A549 (cell line): Measurements from ENCODE around the gene PGGT1B. TPM values are rescaled to one million over a fixed set of nuclear protein-coding genes. Genes with fewer than 3 reads are reported as not detected.

Experiments used
- ATAC-seq, 2 experiments: fragments of 200-7000 bp in 1 of 2; fragments of >200 bp in 1 of 2; cut with Nextera tagmentation in 1 of 2; cut with Tn5 transposase in 1 of 2; 3 replicates each; pipeline versions ENCODE4 v1.8.0 to v1.9.1; 2018 to 2020; ENCODE audit warnings: mild to moderate bottlenecking in 1 of 2, moderate library complexity in 1 of 2
- CTCF ChIA-PET: fragments of 300-600 bp; sonication (Branson Sonifier 250); formaldehyde crosslinking; extraction: SDS; loops from one replicate; lab custom pipeline; 2021; ENCODE audit warnings: antibody characterized with exemption, inconsistent platforms; lab: Yijun Ruan, JAX
- POLR2A ChIA-PET: fragments of 350-600 bp; formaldehyde crosslinking; extraction: SDS; loops from one replicate; lab custom pipeline; 2021; ENCODE audit warnings: antibody characterized with exemption, inconsistent platforms; lab: Yijun Ruan, JAX
- DNase-seq, 2 experiments: peaks; one replicate each; pipeline versions ENCODE4 v3.0.0 to v3.0.0-alpha.2; 2011 to 2016; ENCODE audit warnings: low read depth in 1 of 2, low spot score in 1 of 2
- FAIRE-seq: peaks from 2 replicates; lab custom pipeline; 2011; peaks lifted over from hg19 to GRCh38; lab: Jason Lieb, UNC
- H3K27ac ChIP-seq, 2 experiments: fragments of >200 bp; sonication (Bioruptor Twin); formaldehyde crosslinking; 3 replicates each; pipeline ENCODE4 v1.5.1; 2016 to 2017
- H3K4me1 ChIP-seq: fragments of >200 bp; sonication (Bioruptor Twin); formaldehyde crosslinking; 3 replicates; pipeline ENCODE4 v1.6.1; 2016
- H3K4me2 ChIP-seq: fragments of >200 bp; sonication (Bioruptor Twin); formaldehyde crosslinking; 3 replicates; pipeline ENCODE4 v1.6.1; 2016
- H3K4me3 ChIP-seq: fragments of >200 bp; sonication (Bioruptor Twin); formaldehyde crosslinking; 3 replicates; pipeline ENCODE4 v1.5.1; 2016
- H3K9me3 ChIP-seq: fragments of >200 bp; sonication (Bioruptor Twin); formaldehyde crosslinking; 3 replicates; pipeline ENCODE4 v1.6.1; 2016
- CBX2 ChIP-seq: fragments of 200-600 bp; sonication (generic); IDR thresholded peaks from 2 replicates; pipeline ENCODE4 v1.6.1; 2016; ENCODE audit warnings: low read depth, mild to moderate bottlenecking, borderline replicate concordance
- CBX8 ChIP-seq: fragments of 200-600 bp; sonication (generic); IDR thresholded peaks from 2 replicates; pipeline ENCODE4 v1.6.1; 2016
- CEBPB ChIP-seq, 2 experiments: fragments of >200 bp in 1 of 2; sonication (Bioruptor Twin) in 1 of 2; formaldehyde crosslinking in 1 of 2; IDR thresholded peaks; 2 replicates each; pipeline ENCODE4 v1.6.1; 2012 to 2016
- CHD4 ChIP-seq: fragments of 200-600 bp; sonication (generic); IDR thresholded peaks from 2 replicates; pipeline ENCODE4 v1.6.1; 2016; ENCODE audit warnings: antibody characterized with exemption, mild to moderate bottlenecking, borderline replicate concordance
- E2F6 ChIP-seq: IDR thresholded peaks from 2 replicates; pipeline ENCODE4 v1.6.1; 2012; ENCODE audit warnings: low read depth, borderline replicate concordance
- EP300 ChIP-seq, 2 experiments: fragments of >200 bp; sonication (Bioruptor Twin); formaldehyde crosslinking; IDR thresholded peaks; 2 replicates in 1 of 2; 3 replicates in 1 of 2; pipeline ENCODE4 v1.6.1; 2016 to 2017
- FOXS1 ChIP-seq: fragments of 250-450 bp; sonication (Bioruptor Pico); IDR thresholded peaks from 2 replicates; pipeline ENCODE4 v1.5.0; 2020; ENCODE audit warnings: mild to moderate bottlenecking, moderate library complexity
- GATA3 ChIP-seq: IDR thresholded peaks from 2 replicates; pipeline ENCODE4 v1.6.1; 2012; ENCODE audit warnings: borderline replicate concordance
- HDAC2 ChIP-seq: fragments of 200-600 bp; sonication (generic); IDR thresholded peaks from 2 replicates; pipeline ENCODE4 v1.6.1; 2016
- HES2 ChIP-seq: fragments of >200 bp; sonication (Bioruptor Twin); formaldehyde crosslinking; IDR thresholded peaks from 2 replicates; pipeline ENCODE4 v1.6.1; 2016
- HEYL ChIP-seq: fragments of 250-450 bp; sonication (Bioruptor Pico); IDR thresholded peaks from 2 replicates; pipeline ENCODE4 v1.8.0; 2021; ENCODE audit warnings: mild to moderate bottlenecking, moderate library complexity
- HOXA7 ChIP-seq: fragments of 250-450 bp; sonication (Bioruptor Pico); IDR thresholded peaks from 2 replicates; pipeline ENCODE4 v1.5.0; 2020; ENCODE audit warnings: mild to moderate bottlenecking, moderate library complexity
- HOXB5 ChIP-seq: fragments of 250-450 bp; sonication (Bioruptor Pico); IDR thresholded peaks from 2 replicates; pipeline ENCODE4 v1.5.0; 2020; ENCODE audit warnings: mild to moderate bottlenecking, moderate library complexity
- JUN ChIP-seq, 2 experiments: fragments of >200 bp; sonication (Bioruptor Twin); formaldehyde crosslinking; IDR thresholded peaks; 2 replicates in 1 of 2; 3 replicates in 1 of 2; pipeline ENCODE4 v1.6.1; 2016 to 2017
- JUNB ChIP-seq: fragments of >200 bp; sonication (Bioruptor Twin); formaldehyde crosslinking; IDR thresholded peaks from 2 replicates; pipeline ENCODE4 v1.6.1; 2016
- KDM5A ChIP-seq: fragments of 200-600 bp; sonication (generic); IDR thresholded peaks from 2 replicates; pipeline ENCODE4 v1.6.1; 2016; ENCODE audit warnings: antibody characterized with exemption, mild to moderate bottlenecking
- MAFK ChIP-seq: fragments of 450-650 bp; IDR thresholded peaks from 2 replicates; pipeline ENCODE4 v1.6.1; 2014; ENCODE audit not compliant: partially characterized antibody
- MAX ChIP-seq: IDR thresholded peaks from 2 replicates; pipeline ENCODE4 v1.6.1; 2012
- NFE2L2 ChIP-seq: fragments of 150-350 bp; conservative IDR thresholded peaks from 2 replicates; pipeline ENCODE4 v1.6.1; 2014; ENCODE audit warnings: low read length
- NPAS2 ChIP-seq: fragments of 250-450 bp; sonication (Bioruptor Pico); IDR thresholded peaks from 2 replicates; pipeline ENCODE4 v1.8.0; 2022; ENCODE audit warnings: mild to moderate bottlenecking, moderate library complexity, borderline replicate concordance
- POLR2AphosphoS2 ChIP-seq: conservative IDR thresholded peaks from 2 replicates; pipeline ENCODE4 v1.6.1; 2012; ENCODE audit warnings: low read length, improper control_type of control experiment, inconsistent platforms
- RNF2 ChIP-seq: fragments of 200-600 bp; sonication (generic); IDR thresholded peaks from 2 replicates; pipeline ENCODE4 v1.6.1; 2016; ENCODE audit warnings: low read depth, mild to moderate bottlenecking, antibody characterized with exemption, moderate library complexity, borderline replicate concordance
- TFCP2L1 ChIP-seq: fragments of 250-450 bp; sonication (Bioruptor Pico); IDR thresholded peaks from 2 replicates; pipeline ENCODE4 v1.5.0; 2021; ENCODE audit warnings: mild to moderate bottlenecking
- USF2 ChIP-seq: fragments of 450-650 bp; IDR thresholded peaks from 2 replicates; pipeline ENCODE4 v1.6.1; 2014; ENCODE audit warnings: antibody characterized with exemption
- ZFP36 ChIP-seq: fragments of 450-650 bp; IDR thresholded peaks from 2 replicates; pipeline ENCODE4 v1.6.1; 2014; ENCODE audit warnings: borderline replicate concordance; ENCODE audit not compliant: partially characterized antibody
- WGBS: methylation state at CpG from one replicate; pipeline ENCODE4 v1.1.6; 2017; ENCODE audit errors: missing lambda C conversion rate; 5-methylcytosine and 5-hydroxymethylcytosine counted together
- polyA plus RNA-seq, 4 experiments: library from polyadenylated mRNA; depleted of rRNA in 3 of 4; stranded (reverse); fragments of >200 nt; fragmentation: RNase III in 1 of 4; extraction: RNeasy Plus Mini Kit Qiagen cat#74134 plus additional on column Dnase treatment in 1 of 4; gene quantifications; 2 replicates in 3 of 4; 3 replicates in 1 of 4; pipeline ENCODE4 v1.2.3, GENCODE V29; 2011 to 2017
- TF ChIP-seq, protein P1 (sequence below): fragments of 150-350 bp; IDR thresholded peaks from 2 replicates; pipeline ENCODE4 v1.6.1; 2014; ENCODE audit warnings: low read depth, mild to moderate bottlenecking, low read length

The PGGT1B gene
- polyA plus RNA-seq, 2 of the 4 experiments (the other 2 are of a cell fraction): 6.7 to 15.9 TPM

DNA sequence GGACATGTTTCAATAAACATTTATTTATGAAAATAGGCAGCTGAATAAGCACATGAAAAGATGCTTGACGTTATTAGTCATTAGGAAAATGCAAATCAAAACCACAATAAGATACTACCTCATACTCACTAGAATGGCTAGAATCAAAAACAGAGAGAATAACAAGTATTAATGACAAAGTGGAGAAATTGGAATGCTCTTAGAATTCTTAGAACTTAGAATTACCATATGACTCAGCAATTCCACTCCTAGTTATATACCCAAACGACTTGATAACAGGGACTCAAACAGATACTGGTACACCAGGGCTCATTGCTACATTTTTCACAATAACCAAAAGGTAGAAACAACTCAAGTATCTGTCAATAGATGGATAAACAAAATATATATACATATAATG, 77.9 kb downstream of the PGGT1B start:
- Histone ChIP-seq H3K4me2 (no peak overlapping the region), H3K9me3 (peaks cover 3% of the 10 kb centered on the region; the same call in 1 of the 3 replicates), H3K27ac (no peak overlapping the region), H3K4me3 (no peak overlapping the region), H3K4me1 (no peaks in the 10 kb centered on the region)
- 33% methylated on average over 2 of the region's 2 CpGs for WGBS
- no peak for FAIRE-seq
- CTCF ChIA-PET: no interaction called here
- TF ChIP-seq NFE2L2 (0 out of 2 replicates have a peak, but pooled peaks have one; percentile 18), MAFK (peak; percentile 74), FOXS1 (CRISPR knock-in tag) (no peak)
- POLR2A ChIA-PET: no interaction called here
- no peak for DNase-seq
- no peak for ATAC-seq

DNA sequence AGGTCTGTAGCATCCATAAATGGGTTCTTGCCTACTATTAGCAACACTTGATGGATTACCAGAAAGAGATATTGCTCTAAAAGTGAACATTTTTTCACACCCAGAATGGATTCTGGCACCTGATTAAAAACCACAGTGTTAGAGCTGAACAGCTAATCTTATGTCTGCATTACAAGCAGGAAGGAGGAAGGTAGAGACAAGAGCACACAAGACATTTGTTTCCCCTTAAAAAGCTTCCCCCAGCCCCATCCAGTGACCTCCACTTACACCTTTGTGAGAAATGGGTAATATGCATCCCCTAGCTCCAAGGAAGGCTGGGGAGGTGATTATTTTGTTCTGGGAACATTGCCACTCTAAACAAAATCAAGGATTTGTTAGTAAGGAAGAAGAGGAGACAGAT, 80.9 kb downstream of the PGGT1B start:
- TF ChIP-seq CBX2 (no peak), HOXB5 (CRISPR knock-in tag) (no peak), EP300 (IDR thresholded peaks at IDR 0.05) (no peak), CHD4 (no peak), KDM5A (no peak), POLR2AphosphoS2 (no peak), JUNB (no peak), HEYL (CRISPR knock-in tag) (no peak), NPAS2 (CRISPR knock-in tag) (no peak), TFCP2L1 (CRISPR knock-in tag) (no peak), USF2 (no peak), HDAC2 (no peak), JUN (IDR thresholded peaks at IDR 0.05) (no peak)
- TF ChIP-seq, all 56 proteins: peak for 0
- POLR2A ChIA-PET: no interaction called here
- CTCF ChIA-PET: interaction anchor here (1.8 kb wide), 1 partner anchor 10 kb away, joined by 5 read pairs; no protein-coding TSS in a partner anchor
- H3K27ac ChIP-seq: no peak overlapping the region
- no peak for DNase-seq
- FAIRE-seq: no peak
- no peak overlapping the region for H3K4me3 ChIP-seq
- H3K9me3 ChIP-seq: peaks cover 3% of the 10 kb centered on the region; the same call in 1 of the 3 replicates
- H3K4me2 ChIP-seq: no peak overlapping the region
- ATAC-seq: no peak
- H3K4me1 ChIP-seq: no peaks in the 10 kb centered on the region

DNA sequence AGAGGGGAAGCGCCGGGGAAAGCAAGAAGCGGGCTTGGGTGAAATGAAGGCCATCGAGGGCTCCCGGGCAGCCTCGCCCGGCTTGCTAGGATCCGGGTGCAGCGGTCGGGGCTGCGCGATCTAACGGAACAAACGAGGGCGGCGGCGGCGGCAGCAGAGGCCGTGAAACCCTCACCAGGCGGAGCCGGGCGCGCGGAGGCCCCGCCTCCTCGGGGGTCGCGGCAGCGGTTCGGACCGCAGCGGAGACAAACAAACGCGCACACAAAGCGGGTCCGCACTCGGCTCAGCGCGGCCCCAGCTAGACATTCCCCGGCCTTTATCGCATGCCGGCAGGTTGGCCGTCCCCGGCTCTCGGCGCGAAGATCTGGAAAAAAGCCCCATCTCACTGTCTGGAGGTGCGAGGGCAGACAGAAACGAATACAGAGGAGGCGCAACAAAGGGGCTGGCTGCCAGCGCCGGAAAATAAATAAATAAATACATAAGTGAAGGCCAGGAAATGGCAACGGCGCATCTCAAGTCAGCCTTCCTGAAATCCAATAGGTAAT, 82.4 kb downstream of the PGGT1B start:
- Histone ChIP-seq H3K4me3 (peak overlapping the region; percentile 53), H3K9me3 (peaks cover 3% of the 10 kb centered on the region; the same call in 1 of the 3 replicates), H3K27ac (peak overlapping the region in 1 of 2 experiments; percentile 64; a peak in 3 of 6 replicates), H3K4me2 (peak overlapping the region; percentile 97), H3K4me1 (no peaks in the 10 kb centered on the region)
- ChIA-PET POLR2A (no interaction called here), CTCF (interaction anchor here (1.7 to 1.8 kb wide), 2 partner anchors 12 to 82 kb away, joined by 3 to 5 read pairs; no protein-coding TSS in a partner anchor)
- no peak for TF ChIP-seq HES2
- peak; percentile 93 for TF ChIP-seq RNF2
- peak; percentile 95; the same call in 1 of the 2 replicates for TF ChIP-seq CBX8
- TF ChIP-seq, protein P1, sequence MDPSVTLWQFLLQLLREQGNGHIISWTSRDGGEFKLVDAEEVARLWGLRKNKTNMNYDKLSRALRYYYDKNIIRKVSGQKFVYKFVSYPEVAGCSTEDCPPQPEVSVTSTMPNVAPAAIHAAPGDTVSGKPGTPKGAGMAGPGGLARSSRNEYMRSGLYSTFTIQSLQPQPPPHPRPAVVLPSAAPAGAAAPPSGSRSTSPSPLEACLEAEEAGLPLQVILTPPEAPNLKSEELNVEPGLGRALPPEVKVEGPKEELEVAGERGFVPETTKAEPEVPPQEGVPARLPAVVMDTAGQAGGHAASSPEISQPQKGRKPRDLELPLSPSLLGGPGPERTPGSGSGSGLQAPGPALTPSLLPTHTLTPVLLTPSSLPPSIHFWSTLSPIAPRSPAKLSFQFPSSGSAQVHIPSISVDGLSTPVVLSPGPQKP: no peak
- no peak for TF ChIP-seq HOXA7
- no peak for TF ChIP-seq CEBPB (IDR thresholded peaks at IDR 0.05)
- TF ChIP-seq GATA3: no peak
- TF ChIP-seq E2F6: peak; percentile 50; the same call in 1 of the 2 replicates
- no peak for TF ChIP-seq ZFP36
- no peak for TF ChIP-seq CHD4
- peak; percentile 31; the same call in 1 of the 2 replicates for TF ChIP-seq MAX
- WGBS: 6% methylated on average over 26 of the region's 54 CpGs
- no peak for FAIRE-seq
- DNase-seq: peak; percentile 19 to 38
- ATAC-seq: peak; percentile 69 to 87
